Sigmoid colon (tissue), 4 donors: ENCODE results near the gene HSPA1B.

Experiments
- CTCF ChIP-seq, 4 experiments: fragments of 450-650 bp in 3 of 4; fragments of 200-600 bp in 1 of 4; IDR thresholded peaks; one replicate each; pipeline ENCODE4 v1.5.1; 2016 to 2019; ENCODE audit warnings: antibody characterized with exemption in 4 of 4, mild to moderate bottlenecking in 3 of 4, moderate library complexity in 2 of 4
- EP300 ChIP-seq, 4 donors: sonication (generic); formaldehyde crosslinking; IDR thresholded peaks; one replicate each; pipeline ENCODE4 v1.6.1; 2017; ENCODE audit warnings: antibody characterized with exemption in 4 of 4
- POLR2A ChIP-seq, 2 donors: fragments of 450-650 bp; IDR thresholded peaks; one replicate each; pipeline ENCODE4 v1.6.1; 2016; ENCODE audit warnings: antibody characterized with exemption in 2 of 2, mild to moderate bottlenecking in 2 of 2, moderate library complexity in 2 of 2
- POLR2AphosphoS5 ChIP-seq, 4 donors: sonication (generic); formaldehyde crosslinking; IDR thresholded peaks; one replicate each; pipeline ENCODE4 v1.6.1; 2017; ENCODE audit warnings: antibody characterized with exemption in 4 of 4

- TF ChIP-seq CTCF (IDR thresholded peaks at IDR 0.05), result no peak
- TF ChIP-seq POLR2AphosphoS5 (IDR thresholded peaks at IDR 0.05), result no peak
- no peak for TF ChIP-seq POLR2A (IDR thresholded peaks at IDR 0.05)
- no peak for TF ChIP-seq EP300 (IDR thresholded peaks at IDR 0.05)
These were observed 19.9 kb downstream of the HSPA1B start for GRCh38 chr6:31847276-31847978.
